Measurements from ENCODE around the gene SMIM1.

The SMIM1 gene

GRCh38 chr1:3779912-3780416, 7.4 kb downstream of the SMIM1 start:
- Histone ChIP-seq H3K4me1 (ENCODE audit: low read length) (peaks cover 7% of the 10 kb centered on the region; the same call in 1 of the 2 replicates), H3K4me2 (ENCODE audit: low read length) (no peak overlapping the region), H3K4me3 (ENCODE audit: low read length) (no peak overlapping the region), H2AFZ (ENCODE audit: low read depth, low read length) (no peak overlapping the region), H3K9ac (ENCODE audit: low read length) (no peak overlapping the region), H3K36me3 (replicated peaks; ENCODE audit: low read depth, low read length) (peaks cover 19% of the 10 kb centered on the region), H3K9me3 (ENCODE audit: insufficient read depth, low read length) (no peaks in the 10 kb centered on the region), H3K79me2 (ENCODE audit: low read length) (no peaks in the 10 kb centered on the region), H4K20me1 (ENCODE audit: insufficient read depth, low read length) (no peaks in the 10 kb centered on the region), H3K27ac (ENCODE audit: low read length) (no peak overlapping the region), H3K27me3 (ENCODE audit: low read depth, low read length) (no peaks in the 10 kb centered on the region)
- no peak for TF ChIP-seq EZH2phosphoT487 (IDR thresholded peaks at IDR 0.05; ENCODE audit: low read depth)
- no peak for TF ChIP-seq CTCF (IDR thresholded peaks at IDR 0.05; ENCODE audit: low read depth, low read length)

GRCh38 chr1:3780901-3781300, 8.4 kb downstream of the SMIM1 start:
- Histone ChIP-seq H3K27ac (ENCODE audit: low read length) (no peak overlapping the region), H4K20me1 (ENCODE audit: insufficient read depth, low read length) (no peaks in the 10 kb centered on the region), H3K9ac (ENCODE audit: low read length) (no peak overlapping the region), H3K36me3 (replicated peaks; ENCODE audit: low read depth, low read length) (peaks cover 23% of the 10 kb centered on the region), H3K4me1 (ENCODE audit: low read length) (peaks cover 2% of the 10 kb centered on the region; the same call in 1 of the 2 replicates), H3K9me3 (ENCODE audit: insufficient read depth, low read length) (no peaks in the 10 kb centered on the region), H2AFZ (ENCODE audit: low read depth, low read length) (no peak overlapping the region), H3K79me2 (ENCODE audit: low read length) (no peaks in the 10 kb centered on the region), H3K4me3 (ENCODE audit: low read length) (no peak overlapping the region), H3K27me3 (ENCODE audit: low read depth, low read length) (no peaks in the 10 kb centered on the region), H3K4me2 (ENCODE audit: low read length) (no peak overlapping the region)
- TF ChIP-seq CTCF (IDR thresholded peaks at IDR 0.05; ENCODE audit: low read depth, low read length) (no peak), EZH2phosphoT487 (IDR thresholded peaks at IDR 0.05; ENCODE audit: low read depth) (no peak)

- Histone ChIP-seq H3K79me2 (ENCODE audit: low read length) (peaks cover 4% of the 10 kb centered on the region; the same call in 1 of the 2 replicates), H3K4me2 (ENCODE audit: low read length) (no peak overlapping the region), H3K4me1 (ENCODE audit: low read length) (peaks cover 7% of the 10 kb centered on the region), H4K20me1 (ENCODE audit: insufficient read depth, low read length) (peaks cover 10% of the 10 kb centered on the region; the same call in 1 of the 2 replicates), H3K9me3 (ENCODE audit: insufficient read depth, low read length) (no peaks in the 10 kb centered on the region), H3K4me3 (ENCODE audit: low read length) (no peak overlapping the region), H3K36me3 (replicated peaks; ENCODE audit: low read depth, low read length) (peaks cover 30% of the 10 kb centered on the region), H3K9ac (ENCODE audit: low read length) (no peak overlapping the region), H3K27me3 (ENCODE audit: low read depth, low read length) (no peaks in the 10 kb centered on the region), H3K27ac (ENCODE audit: low read length) (no peak overlapping the region), H2AFZ (ENCODE audit: low read depth, low read length) (no peak overlapping the region)
- TF ChIP-seq CTCF (IDR thresholded peaks at IDR 0.05; ENCODE audit: low read depth, low read length): no peak
Measured at GRCh38 chr1:3783651-3784474, 11.3 kb downstream of the SMIM1 start.

GRCh38 chr1:3785045-3785444, 12.5 kb downstream of the SMIM1 start:
- Histone ChIP-seq H3K4me2 (ENCODE audit: low read length) (no peak overlapping the region), H3K4me1 (ENCODE audit: low read length) (peaks cover 7% of the 10 kb centered on the region), H2AFZ (ENCODE audit: low read depth, low read length) (no peak overlapping the region), H3K79me2 (ENCODE audit: low read length) (peaks cover 16% of the 10 kb centered on the region; the same call in 1 of the 2 replicates), H3K27me3 (ENCODE audit: low read depth, low read length) (no peaks in the 10 kb centered on the region), H3K9me3 (ENCODE audit: insufficient read depth, low read length) (no peaks in the 10 kb centered on the region), H3K9ac (ENCODE audit: low read length) (no peak overlapping the region), H3K27ac (ENCODE audit: low read length) (no peak overlapping the region), H4K20me1 (ENCODE audit: insufficient read depth, low read length) (peaks cover 13% of the 10 kb centered on the region; the same call in 1 of the 2 replicates), H3K4me3 (ENCODE audit: low read length) (no peak overlapping the region), H3K36me3 (replicated peaks; ENCODE audit: low read depth, low read length) (peaks cover 28% of the 10 kb centered on the region)
- TF ChIP-seq CTCF (IDR thresholded peaks at IDR 0.05; ENCODE audit: low read depth, low read length) (no peak), EZH2phosphoT487 (IDR thresholded peaks at IDR 0.05; ENCODE audit: low read depth) (no peak)

Measured in OCI-LY3 (cell line).